ENCODE data around the gene CEP20.
A peak's percentile ranks its signal among the peaks of the same experiment; 100 is the strongest.
"Not testable (repeated sequence)": the region's sequence is repeated elsewhere in the genome, so short reads cannot be mapped to it uniquely, and the experiment has no call there.

The CEP20 gene, protein sequence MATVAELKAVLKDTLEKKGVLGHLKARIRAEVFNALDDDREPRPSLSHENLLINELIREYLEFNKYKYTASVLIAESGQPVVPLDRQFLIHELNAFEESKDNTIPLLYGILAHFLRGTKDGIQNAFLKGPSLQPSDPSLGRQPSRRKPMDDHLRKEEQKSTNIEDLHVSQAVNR

DNA sequence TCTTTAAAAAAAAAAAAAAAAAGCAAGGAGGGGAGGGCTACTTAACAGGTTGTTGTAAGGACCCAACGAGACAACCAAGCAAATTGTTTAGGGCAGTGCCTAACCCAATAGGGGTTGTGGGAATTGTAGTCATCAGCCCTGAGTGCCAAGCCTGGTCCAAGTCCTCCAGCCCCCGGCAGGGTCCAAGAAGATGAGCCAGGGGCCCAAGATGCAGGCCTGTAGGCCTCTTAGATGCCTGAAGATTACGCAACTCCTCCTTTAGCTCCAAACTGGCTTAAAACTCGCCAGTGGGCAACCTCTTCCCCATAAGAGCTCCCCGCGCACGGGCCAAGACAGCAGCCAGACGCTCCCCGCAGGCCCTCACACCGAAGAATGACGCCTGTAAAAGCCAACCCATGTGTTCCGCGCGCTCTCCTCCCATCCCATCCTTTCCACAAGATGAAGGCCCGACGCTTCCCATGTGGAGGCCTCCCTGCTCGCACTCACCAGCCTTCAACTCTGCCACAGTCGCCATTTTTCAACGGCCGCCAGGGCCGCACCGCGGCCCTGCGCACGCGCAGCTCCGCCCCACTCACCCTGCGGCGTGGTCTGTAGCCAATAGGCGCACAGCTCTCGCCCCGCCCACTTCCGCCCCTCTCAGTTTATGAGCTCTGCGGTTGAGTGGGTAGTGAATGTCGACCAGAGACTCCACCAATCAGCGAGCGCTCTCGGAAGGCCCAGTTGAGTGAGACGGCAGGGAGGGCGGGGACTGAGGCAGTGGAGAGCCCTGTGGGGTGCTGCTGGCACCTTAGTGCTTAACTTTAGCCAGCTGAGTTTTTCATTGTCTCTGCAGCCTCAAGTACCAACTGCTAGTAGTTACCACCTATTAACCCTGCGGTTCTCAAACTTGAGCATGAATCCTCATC is at the start of gene CEP20:
TSS of gene CEP20 (minus strand) at position 532 of the 905 bp plus-strand sequence. CDS start at position 514, 18 bp downstream.
- peak; percentile 95 for DNase-seq

DNA sequence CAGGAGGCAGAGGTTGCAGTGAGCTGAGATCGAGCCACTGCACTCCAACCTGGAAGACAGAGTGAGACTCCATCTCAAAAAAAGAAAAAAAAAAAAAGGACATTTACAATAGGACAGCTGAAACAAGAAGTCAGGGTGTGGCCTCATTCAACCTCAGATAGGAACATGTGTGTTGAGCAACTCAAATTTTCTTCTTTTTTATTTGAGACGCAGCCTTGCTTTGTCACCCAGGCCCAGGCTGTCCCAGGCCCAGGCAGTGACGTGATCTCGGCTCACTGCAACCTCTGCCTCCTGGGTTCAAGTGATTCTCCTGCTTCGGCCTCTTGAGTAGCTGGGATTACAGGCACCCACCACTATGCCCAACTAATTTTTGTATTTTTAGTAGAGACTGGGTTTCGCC is 48.4 kb upstream of the CEP20 start:
- not testable (repeated sequence) for DNase-seq

DNA sequence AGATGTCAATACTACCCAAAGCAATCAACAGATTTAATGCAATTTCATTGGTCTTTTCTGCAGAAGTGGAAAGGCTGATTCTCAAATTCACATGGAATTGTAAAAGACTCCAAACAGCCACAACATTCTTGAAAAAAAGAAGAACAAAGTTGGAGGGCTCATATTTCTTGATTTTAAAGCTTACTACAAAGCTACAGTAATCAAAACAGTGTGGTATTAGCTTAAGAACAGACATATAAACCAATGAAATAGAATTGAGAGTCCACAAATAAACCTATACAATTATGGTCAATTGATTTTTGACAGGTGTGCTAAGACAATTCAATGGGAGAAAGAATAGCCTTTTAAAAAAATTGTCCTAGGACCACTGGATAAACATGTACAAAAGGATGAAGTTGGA is 46.6 kb upstream of the CEP20 start:
- DNase-seq, result no peak

DNA sequence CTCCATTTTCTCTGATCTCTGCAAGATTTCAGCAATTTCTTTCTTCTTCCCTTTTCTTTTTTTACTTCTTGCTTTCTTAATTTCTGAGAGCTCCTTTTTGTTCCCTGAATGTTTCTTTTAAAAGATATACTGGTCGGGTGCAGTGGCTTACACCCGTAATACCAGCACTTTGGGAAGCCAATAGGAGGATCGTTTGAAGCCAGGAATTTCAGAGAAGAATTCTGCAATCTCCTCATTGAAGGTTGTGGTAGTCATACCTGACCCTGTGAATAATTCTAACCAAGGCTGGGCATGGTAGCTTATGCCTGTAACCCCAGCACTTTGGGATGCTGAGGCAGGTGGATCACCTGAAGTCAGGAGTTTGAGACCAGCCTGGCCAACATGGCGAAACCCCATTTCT is 45.4 kb upstream of the CEP20 start:
- no peak for DNase-seq

DNA sequence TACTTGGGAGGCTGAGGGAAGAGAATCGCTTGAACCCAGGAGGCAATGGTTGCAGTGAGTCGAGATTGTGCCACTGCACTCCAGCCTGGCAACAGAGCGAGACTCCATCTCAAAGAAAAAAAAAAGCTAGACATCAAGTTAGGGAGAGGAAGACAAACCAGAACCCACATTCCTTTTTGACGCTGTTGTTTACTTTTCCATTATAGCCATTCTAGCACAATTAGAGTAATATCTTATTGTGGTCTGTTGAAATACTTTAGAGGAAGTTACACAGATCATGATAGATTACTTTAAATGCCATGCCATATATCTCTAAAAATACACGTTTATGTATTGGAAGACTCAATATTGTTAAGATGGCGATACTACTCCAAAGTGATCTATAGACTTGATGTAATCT is 44.5 kb upstream of the CEP20 start:
- DNase-seq, result no peak

DNA sequence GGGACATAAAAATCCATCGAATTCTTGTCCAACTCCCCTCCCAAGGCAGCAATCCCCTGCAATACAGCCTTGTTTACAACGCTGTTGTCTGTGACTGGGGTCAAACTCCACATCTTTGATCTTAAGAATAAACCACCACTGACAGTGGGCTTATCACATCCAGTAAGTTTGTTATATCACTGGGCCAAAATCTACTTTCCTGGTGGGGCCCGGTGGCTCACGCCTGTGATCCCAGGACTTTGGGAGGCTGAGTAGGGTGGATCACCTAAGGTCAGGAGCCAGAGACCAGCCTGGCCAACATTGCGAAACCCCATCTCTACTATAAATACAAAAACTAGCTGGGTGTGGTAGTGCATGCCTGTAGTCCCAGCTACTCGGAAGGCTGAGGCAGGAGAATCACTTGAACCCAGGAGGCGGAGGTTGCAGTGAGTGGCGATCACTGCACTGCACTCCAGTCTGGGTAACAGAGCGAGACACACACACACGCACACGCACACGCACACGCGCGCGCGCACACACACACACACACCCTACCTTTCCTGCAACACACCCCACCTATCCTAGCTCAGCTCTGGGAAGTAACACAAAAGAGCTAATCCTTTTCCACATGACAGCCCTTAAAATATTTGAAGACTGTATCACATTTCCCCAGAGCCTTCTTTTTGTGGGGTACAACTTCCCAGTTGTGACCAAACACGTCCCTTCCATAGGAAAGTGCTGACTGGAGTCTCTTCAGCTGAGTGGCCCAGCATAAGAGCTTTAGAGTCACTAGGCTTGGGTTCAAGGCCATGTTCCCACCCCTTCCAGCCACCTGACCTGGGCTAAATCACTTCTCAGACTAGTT is 40.1 kb upstream of the CEP20 start:
- DNase-seq, result no peak

DNA sequence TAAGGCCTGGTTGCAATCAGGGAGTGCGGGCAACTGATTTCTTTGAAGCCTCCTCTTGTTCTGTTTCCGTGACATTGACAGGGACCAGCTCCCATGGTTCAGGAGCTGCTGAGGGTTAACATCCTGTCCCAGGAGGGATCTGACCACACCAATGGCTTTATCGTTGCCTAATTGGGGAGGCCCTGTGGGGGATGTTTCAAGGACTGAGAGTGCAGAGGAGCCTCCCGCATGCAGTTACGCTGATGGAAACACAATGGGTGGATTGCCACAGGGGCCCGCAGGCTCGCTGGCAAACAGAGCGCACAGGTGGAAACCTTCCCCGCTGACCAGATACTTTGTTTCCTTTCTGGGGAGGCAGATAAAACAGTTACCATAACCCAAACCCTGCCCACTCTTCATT is 37.2 kb upstream of the CEP20 start:
- no peak for DNase-seq

DNA sequence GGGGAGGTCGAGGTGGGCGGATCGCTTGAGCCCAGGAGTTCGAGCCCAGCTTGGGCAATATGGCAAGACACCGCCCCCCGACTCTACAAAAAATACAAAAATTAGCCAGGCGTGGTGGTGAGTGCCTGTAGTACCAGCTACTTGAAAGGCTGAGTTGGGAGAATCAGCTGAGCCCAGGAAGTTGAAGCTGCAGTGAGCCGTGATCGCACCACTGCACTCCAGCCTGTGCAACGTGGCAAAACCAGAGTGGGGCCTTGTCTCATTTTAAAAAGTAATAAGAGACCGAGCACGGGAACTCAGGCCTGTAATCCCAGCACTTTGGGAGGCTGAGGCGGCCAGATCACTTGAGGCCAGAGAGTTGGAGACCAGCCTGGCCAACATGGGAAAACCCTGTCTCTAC is 36.6 kb upstream of the CEP20 start:
- DNase-seq, result no peak

DNA sequence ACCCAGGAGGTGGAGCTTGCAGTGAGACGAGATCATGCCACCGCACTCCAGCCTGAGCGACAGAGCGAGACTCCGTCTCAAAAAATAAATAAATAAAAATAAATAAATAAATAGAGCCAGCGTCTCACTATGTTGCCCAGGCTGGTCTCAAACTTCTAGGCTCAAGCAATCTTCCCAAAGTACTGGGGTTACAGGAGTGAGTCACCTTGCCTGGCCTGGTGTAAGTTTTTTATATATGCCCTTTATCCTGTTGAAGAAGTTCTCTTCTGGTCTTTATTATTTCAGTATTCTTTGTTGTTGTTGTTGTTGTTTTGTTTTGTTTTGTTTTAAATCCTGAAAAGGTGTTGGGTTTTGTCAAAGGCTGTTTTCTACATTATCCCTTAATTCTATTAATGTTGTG is 30.9 kb upstream of the CEP20 start:
- no peak for DNase-seq

DNA sequence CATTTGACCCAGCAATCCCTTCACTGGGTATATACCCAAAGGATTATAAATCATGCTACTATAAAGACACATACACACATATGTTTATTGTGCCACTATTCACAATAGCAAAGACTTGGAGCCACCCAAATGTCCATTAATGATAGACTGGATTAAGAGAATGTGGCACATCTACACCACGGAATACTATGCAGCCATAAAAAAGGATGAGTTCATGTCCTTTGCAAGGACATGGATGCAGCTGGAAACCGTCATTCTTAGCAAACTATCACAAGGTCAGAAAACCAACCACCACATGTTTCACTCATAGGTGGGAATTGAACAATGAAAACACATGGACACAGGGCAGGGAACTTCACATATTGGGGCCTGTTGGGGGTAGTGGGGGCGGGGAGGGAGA is 29.9 kb upstream of the CEP20 start:
- DNase-seq, result not testable (repeated sequence)

DNA sequence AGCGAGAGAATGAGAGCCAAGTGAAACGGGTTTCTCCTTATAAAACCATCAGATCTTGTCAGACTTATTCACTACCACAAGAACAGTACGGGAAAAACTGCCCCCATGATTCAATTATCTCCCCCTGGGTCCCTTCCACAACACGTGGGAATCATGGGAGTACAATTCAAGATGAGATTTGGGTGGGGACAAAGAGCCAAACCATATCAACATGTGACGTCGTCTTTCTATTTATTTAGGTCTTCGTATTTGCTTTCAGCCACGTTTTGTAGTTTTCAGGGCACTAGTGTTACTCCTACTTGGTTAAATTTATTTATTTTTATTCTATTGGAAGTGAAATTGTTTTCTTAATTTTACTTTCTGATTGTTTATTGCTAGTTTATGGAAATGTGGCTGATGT is 27.9 kb upstream of the CEP20 start:
- no peak for DNase-seq

DNA sequence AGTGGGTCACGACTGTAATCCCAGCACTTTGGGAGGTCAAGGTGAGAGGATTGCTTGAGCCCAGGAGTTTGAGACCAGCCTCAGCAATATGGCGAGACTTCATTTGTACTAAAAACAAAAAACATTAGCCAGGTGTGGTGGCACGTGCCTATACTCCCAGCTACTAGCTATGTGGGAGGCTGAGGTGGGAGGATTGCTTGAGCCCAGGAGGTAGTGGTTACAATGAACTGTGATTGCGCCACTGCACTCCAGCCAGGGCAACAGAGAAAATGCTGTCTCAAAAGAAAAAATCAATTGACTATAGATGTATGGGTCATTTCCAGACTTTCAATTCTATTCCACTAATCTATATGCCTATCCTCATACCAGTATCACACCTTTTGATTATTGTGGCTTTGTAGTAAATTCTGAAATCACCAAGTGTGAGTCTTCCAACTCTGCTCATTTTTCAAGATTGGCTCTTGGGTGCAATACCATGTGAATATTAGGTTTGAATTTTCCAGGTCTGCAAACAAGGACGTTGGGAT is 27.2 kb upstream of the CEP20 start:
- DNase-seq, result no peak

DNA sequence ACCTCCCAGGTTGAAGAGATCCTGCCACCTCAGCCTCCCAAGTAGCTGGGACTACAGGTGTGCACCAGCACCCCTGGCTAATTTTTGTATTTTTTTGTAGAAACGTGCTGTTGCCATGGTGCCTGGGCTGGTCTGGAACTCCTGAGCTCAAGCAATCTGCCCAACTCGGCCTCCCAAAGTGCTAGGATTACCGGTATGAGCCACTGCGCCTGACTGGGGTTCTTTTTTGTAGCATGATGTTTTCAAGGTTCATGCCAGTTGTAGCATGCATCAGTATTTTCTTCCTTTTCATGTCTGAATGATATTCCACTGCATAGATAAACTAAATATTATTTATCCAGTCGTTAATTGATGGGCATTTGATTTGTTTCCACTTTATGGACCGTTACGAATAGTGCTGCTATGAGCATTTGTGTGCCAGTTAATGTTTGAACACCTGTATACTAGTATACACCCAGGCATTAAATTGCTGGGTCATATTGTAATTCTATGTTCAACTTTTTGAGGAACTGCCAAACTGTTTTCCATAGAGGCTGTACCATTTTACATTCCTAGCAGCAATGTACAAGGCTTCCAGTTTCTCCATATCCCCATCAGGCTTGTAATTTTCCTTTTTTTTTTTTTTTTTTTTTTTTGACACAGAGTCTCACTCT is 24.8 kb upstream of the CEP20 start:
- DNase-seq, result no peak

DNA sequence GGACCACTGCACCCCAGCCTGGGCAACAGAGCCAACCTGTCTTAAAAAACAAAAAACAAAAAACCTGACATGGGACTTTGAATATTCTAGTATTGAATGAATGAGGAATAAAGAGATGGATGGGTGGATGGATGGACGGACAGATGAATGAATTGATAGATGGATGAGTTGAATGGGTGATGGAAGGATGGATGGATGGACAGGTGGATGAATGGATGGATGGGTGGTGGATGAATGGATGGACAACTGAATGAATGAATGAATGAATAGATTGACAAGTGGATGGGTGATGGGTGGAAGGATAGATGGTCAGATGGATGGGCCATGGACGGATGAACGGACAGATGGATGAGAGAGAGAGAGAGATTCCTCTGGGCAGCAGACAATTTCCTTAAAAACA is 22.8 kb upstream of the CEP20 start:
- no peak for DNase-seq

DNA sequence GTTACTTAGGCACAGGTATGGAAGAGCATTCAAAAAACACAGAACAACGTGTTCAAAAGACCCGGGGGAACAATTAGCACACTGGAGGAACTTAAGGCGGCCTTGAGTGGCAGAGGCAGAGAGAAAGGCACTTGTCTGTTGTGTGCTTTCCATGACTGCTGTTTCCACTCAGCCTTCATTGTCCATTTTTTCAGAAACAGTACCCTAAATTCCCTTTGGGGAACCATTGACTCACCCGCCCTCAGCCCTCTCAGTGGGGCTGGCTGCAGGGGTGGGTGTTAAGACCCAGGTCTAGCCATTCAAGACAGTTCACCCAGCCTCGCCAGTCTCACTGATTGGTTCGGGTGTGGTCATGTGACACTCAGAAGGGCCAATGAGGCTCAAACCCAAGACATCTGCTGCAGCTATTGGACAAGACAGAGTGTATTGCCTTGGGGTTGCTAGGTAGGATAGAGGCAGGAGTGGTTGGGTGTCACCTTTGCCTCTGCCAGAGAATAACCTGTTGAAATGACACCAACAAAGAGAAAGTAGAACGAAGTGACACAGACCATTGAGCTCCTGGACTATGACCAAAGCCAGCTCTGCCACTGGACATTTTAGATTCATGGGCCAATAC is 19.6 kb upstream of the CEP20 start:
- DNase-seq, result peak; percentile 89

DNA sequence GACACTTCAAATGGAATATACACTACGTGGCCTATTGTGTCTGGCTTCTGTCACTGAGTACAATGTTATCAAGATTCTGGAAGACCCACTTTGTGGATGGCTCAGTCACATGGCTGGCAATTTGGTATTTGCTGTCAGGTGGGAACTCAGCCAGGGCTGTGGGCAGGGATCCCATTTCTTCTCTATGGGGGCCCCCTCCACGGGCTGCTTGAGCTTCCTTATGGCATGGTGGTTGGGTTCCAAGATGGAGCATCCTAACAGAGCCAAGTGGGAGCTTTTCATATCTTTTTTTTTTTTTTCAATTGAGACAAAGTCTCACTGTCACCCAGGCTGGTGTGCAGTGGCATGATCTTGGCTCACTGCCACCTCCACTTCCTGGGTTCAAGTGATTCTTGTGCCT is 18.0 kb upstream of the CEP20 start:
- peak; percentile 15 for DNase-seq

DNA sequence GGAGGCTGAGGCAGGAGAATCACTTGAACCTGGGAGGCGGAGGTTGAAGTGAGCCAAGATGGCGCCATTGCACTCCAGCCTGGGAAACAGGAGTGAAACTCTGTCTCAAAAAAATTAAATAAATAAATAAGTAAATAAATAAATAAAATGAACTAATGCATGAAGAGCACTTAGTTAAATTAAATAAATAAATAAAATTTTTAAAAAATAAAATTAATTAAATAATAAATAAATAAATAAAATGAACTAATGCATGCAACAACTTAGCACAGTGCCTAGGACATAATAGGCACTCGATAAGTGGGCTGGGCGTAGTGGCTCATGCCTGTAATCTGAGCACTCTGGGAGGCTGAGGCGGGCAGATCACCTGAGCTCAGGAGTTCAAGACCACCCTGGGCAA is 15.6 kb upstream of the CEP20 start:
- DNase-seq, result no peak

DNA sequence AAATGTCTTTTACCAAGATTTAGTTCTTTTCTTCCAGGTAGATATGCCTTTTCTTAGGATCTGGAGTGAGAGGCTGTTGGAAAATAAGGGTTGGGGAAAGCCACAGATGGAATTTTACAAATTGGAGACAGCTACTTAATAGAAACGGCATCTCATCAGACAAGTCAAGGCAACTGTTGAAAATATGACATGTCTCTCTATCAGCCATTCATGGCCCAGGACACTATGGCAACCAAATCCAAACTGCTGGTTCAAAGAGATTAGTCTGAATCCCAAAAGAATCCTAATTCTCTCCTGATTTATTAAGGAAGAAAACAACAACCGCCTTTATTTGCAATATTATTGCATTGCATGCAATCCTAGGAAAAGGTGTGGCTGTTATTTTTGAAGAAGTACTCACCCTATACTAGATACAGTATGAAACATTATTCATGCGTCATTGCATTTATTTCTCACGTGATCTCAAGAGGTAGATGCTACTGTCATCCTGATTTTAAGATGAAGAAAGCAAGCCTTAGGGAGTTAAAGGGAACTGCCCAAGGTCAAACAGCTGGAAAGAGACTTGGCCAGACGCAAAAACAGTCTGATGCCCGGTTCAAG is 12.6 kb upstream of the CEP20 start:
- no peak for DNase-seq

DNA sequence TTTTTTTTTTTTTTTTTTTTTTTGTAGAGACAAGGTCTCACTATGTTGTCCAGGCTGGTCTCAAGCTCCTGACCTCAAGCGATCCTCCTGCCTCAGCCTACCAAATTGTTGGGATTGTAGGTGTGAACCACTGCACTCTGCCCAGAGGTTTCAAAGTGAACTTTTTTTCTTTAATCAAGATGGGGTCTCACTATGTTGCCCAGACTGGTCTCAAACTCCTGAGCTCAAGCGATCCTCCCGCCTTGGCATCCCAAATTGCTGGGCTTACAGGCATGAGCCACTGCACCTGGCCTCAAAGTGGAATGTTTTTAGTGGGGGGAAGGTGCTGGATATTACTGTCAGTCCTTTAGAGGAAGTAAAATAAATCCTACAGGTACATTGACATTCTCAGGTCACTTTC is 12.0 kb upstream of the CEP20 start:
- DNase-seq, result no peak

DNA sequence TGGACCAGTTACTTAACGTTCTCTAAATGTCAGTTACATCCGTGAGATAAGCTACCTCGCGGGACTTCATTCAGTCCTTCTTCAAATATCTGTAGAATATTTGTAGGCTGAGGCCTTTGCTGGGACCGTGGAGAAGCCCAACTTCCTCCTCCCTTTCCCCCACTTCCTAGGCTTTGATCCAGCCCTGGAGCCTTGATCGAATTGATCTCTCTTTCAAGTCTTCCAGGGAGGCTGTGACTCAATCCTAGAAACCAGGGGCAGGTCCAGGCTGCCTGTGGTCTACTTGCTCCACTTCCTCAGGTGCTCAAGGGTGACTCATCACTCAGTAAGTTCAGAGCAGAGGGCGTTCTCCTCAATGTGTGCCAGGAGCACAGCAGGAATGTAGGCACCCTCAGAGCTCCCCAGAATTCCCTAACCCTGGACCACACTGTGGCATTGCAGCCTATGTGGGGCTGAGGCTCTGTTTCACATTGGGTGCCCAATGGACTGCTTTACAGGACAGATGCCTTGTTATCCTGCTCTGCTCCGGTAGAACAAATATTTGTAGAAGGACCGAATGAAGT is 11.2 kb upstream of the CEP20 start:
- DNase-seq, result peak; percentile 47

DNA sequence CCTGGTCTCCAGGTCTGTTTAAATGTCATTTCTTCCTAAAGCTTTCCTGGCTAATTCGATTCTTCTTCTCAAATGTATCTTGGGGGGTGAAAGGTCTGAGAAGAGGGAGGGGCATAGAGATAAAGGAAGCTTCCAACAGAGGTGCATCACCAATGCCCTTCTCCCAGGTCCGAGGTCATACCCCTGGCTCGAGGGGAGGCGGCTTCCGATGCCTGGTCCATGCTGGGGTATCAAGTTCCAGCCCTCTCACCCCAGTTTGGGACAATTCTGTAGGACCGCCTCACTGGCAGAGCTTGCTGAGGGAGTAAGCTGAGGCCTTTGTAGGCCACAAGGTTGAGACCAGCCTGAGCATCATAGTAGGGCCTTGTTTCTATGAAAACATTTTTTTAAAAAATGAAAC is 10.3 kb upstream of the CEP20 start:
- DNase-seq, result no peak

DNA sequence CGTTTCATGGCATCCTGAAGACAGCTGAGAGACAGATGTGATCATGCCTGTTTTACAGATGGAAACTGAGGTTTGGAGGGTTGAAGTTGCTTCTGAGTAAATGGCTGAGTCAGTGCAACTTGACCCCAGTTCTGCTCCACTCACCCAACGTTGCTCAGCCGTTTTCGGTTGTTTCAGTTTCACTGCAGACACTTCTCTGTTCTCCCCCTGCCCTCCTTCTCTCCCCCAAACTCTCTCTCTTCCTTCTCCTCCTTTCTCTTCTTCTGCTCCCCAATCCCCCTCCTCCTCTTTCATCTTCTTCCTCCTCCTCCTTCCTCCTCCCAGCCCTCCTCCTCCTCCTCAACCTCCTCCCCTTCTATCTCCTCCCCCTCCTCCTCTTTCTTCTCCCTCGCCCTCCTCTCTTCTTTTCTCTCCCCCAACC is 9.4 kb upstream of the CEP20 start:
- DNase-seq, result no peak

All from DMS79 treated with DMSO at 0.1 percent for 48 hours (cell line).